HG03378 (cell line): ENCODE results near the gene SDK2.

Source experiments
- ATAC-seq: cut with Tn5 transposase; IDR thresholded peaks from one replicate; pipeline ENCODE4 v1.9.1; 2021; ENCODE audit warnings: mild to moderate bottlenecking, moderate library complexity; ENCODE audit not compliant: unreplicated experiment

SDK2 gene

DNA sequence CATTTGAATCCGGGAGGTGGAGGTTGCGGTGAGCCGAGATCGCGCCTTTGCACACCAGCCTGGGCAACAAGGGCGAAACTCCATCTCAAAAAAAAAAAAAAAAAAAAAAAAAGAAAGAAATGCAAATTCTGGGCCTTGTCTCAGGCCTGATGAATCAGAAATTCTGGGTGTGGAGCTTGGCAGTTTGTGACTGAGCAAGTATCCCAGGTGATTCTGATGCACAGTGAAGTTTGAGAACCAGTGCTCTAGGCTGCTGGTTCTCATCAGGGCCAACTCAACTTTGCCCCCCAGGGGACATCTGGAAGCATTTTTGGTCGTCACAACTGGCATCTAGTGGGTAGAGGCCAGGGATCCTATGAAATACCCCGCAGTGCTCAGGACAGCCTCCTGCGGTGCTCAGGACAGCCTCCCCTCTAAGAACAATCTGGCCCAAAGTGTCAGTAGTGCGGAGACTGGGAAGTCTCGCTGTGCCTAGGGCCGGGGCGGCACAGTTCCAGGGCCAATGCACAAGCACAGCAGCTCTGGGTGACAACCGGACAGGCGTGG, 55.9 kb downstream of the SDK2 start:
- ATAC-seq: no peak

DNA sequence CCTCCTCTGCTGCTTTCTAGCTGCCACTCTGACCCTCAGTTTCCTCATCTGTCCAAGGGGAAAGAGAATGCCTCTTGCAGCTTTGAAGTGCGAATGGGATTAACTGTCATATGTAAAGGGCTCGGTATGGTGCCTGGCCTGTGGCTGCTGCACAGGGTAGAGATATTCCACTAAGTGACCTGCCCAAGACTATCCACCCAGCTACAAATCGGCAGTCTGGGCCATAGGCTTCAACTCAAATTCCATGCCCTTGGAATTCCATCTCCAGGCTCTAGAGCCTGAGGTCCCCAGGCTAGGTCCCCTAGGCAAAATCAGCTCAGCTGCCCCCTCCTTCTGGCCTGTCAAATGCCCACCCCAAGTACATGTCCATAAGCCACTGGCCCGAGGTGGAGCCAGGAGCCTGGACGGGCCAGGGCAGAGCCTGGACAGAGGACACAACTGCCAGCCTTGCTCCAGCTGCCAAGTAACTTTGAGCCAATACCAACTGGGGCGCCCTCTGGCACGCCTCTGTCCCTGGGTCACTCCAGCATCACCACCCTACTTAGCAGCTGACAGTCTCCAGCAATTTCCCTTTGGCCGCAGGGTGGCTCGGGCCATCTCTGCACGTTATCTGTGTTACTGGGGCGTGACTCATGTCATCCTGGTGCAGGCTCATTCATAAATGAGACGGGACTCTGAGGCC, 57.2 kb downstream of the SDK2 start:
- no peak for ATAC-seq

DNA sequence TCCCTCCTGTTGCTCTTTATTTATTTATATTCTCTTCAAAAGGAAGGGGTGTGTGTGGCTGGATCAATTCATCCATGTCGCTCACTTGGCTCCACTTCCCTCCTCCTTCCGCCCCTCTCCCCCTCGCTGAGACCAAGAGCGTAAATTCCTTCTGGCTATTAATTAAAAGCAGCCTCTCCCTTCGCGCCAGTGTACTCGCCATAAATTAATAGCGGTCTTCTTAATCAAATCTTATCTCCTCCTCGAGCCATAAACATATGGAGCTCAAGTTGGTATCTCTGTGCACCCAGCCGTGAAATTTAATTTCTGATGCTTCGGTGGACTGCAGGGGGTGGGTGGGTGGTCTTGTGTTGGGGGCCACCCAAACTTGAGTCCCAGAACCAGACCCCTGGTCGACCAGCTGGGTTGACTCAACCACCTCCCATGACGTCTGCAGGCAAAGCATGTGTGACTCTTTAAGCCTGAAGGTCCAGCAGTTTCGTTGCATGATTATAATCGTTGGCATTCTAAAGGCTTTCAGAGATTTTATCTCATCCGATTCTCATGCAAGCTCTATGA, 57.9 kb downstream of the SDK2 start:
- ATAC-seq: no peak

- ATAC-seq: no peak
Measured at GRCh38 chr17:73585583-73585982, 58.7 kb downstream of the SDK2 start.

- no peak for ATAC-seq
Measured at GRCh38 chr17:73584987-73585386, 59.3 kb downstream of the SDK2 start.

GRCh38 chr17:73584049-73584448, 60.2 kb downstream of the SDK2 start:
- ATAC-seq: no peak

GRCh38 chr17:73582821-73583220, 61.4 kb downstream of the SDK2 start:
- ATAC-seq: no peak

GRCh38 chr17:73582359-73582758, 61.9 kb downstream of the SDK2 start:
- ATAC-seq: no peak

DNA sequence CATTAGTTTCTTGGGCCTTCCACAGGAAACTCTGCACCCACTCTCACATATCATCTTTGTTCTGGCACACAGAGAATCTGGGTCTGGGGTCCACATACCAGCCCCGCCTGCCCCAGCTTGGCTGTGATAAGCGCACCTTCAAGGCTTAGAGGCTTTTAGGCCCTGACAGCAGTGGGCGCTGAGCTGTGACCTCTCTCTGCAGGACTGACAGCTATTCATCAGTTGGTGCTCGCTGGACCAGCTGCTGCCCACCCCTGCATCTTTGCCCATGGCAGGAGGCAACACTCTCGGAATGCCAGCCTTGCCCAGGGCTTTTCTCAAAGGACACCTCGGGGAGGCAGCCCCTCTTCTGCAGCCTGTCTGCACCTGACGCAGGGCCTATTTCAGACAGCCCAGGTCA, 62.9 kb downstream of the SDK2 start:
- no peak for ATAC-seq

DNA sequence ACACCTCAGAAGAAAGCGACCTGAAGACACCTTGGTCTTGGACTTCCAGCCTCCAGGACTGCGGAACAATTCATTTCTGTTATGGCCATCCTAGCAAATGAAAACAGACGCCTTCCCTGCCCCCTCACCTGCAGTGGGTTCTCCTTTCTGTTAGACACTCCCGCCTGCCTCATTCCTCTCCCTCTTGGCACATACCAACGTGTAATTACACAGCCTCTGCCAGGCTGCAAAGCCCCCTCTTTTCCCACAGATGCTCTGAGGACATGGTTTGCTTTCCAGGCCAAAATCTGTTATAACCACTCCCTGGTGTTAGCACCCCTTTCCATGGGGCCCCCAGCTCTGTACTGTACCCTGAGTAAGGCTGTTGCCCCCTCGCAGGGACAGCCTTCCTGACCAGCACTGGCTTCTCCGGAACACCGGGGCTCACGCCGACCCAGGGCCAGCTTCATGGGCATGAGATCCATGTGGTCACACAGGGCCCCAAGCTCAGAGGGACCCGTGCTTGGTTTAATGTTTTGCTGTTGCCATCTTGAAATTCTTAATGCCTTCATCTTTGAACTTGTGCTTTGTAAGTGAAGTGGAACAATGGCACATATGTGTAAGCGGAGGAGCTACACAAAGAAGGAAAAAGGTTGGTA, 64.1 kb downstream of the SDK2 start:
- ATAC-seq: no peak

DNA sequence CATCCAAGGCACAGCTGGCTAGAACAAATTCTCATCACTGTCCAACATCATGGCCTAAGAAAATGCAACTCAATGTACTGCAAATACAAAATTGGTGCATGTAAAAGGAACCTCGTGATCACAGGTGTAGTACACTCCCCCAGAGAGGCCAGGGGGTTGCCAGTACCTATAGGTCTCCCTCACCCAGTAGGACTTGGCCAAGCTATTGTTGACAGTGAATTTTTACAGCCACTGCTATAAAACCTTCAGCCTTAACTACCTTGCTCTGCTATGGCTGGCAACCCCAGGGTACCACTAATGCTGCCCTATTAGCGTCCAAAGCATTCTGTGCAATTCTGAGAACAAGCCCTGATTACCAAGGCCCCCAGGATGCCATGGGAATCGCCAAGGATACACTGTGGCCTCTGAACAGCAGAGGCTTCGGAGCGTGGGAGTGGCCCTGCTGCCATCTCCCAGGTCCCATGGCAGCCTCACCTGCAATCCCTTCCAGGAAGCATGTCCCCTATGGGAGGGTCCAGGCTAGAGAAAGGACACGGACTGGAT, 67.6 kb downstream of the SDK2 start:
- no peak for ATAC-seq

DNA sequence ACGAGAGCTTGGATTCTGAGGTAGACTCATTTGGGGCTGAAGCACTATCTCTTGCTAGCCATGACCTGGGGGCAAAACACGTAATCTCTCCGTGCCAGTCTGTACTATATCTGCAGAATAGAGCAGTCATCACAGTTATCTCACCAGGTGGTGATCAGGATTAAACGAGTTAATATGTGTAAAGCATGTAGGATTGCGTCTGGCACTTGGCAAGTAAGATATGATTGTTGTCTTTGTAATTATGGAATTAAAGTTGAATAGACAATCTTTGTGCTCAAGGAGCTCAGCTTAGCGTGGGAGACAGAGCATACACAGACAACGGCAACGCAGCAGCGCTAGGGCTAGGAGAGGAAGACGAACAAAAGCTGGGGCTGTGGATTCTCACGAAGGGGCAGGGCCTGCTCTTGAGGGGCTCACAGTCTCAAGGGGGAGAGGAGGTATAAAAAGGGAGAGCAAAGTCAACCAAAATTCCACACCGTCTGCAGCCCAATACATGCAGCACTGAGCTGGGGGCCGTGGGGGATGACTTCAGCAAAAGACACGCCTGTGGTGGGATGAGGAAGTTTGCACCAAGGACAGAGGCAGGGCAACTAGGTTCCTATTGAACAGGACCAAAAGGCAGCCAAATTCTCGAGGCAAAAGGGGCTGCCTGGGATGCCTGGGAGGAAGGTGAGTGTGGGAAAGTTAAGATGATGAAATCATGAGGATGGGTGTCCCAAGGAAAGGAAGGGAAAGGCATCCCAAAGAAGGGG, 68.6 kb downstream of the SDK2 start:
- no peak for ATAC-seq

- no peak for ATAC-seq
Measured at GRCh38 chr17:73571511-73572130, 72.6 kb downstream of the SDK2 start.

DNA sequence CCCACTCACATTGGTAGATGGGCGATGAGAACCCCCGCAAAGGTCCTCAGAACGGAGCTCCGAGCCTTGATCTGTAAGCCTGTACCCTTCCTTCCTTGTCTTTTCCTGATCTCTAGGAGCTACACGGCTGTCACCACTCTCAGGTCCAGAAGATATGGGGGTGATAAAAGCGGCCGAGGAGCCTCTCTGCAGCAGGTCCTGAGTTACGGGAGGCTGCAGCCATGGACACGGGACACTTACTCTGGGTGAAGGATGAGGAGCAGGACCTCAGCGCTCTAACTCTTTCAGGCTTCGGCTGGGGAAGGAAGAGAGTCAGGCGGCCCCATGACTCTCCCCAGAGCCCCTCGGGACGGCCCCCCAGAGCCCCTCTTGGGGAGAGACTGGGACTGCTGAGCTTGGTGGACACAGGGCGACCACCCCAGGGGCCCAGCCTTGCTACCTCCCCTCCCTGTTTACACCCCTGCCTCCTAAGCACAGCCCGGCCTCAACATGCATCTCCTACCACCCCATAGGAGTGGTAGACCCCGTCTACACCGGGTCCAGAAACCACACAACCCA, 74.4 kb downstream of the SDK2 start:
- no peak for ATAC-seq

GRCh38 chr17:73568934-73569333, 75.3 kb downstream of the SDK2 start:
- no peak for ATAC-seq

DNA sequence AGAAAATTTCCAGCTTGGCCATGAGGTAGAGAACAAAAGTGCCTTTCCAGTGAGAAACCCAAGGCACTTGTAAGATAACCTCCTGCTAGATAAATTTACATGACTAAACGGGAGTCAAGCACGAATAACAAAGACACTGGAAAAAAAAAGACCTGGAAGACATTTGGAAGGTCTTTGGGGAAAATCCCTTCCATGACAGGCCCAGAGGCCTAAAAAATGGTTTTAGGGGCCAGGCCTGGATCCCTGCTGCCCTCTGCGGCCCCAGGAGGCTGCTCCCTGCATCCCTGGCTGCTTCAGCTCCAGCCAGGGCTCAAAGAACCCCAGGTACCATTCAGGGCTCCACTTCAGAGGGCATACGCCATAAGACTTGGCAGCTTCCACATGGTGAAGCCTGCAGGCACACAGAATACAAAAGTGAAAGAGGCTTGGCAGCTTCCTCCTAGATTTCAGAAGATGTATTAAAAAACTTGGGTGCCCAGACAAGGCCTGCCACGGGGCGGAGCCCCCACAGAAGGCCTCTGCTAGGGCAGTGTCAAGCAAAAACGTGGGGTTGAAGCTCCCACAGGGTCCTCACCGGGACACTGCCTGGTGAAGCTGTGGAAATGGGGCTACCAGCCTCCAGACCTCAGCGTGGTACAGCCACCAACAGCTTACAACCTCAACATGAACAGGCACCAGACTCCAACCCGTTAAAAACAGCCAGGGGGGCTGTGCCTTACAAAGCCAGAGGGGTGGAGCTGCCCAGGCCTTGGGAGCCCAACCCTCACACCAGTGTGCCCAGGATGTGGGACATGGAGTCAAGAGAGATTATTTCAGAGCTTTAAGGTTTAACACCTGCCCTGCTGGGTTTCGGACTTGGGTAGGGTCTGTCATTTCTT, 77.1 kb downstream of the SDK2 start:
- ATAC-seq: no peak

DNA sequence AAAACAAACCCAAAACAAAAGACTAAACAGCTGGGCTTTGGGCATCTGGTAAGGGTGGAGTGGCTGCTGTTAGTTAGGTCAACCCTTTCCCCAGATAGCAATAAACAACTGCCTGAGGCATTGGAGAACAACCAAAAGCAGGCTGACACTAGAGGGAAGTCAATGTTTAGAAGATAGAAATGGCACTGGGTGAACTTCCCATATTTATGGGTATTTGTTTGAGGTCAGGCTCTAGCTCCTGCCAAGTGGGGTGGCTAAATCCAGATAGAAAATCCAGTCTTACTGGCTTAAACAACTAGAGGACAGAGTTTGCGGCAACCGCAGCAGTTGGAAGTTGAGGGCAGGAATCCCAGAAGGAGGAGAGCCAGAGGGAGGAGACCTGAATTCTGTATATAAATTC, 79.4 kb downstream of the SDK2 start:
- no peak for ATAC-seq

DNA sequence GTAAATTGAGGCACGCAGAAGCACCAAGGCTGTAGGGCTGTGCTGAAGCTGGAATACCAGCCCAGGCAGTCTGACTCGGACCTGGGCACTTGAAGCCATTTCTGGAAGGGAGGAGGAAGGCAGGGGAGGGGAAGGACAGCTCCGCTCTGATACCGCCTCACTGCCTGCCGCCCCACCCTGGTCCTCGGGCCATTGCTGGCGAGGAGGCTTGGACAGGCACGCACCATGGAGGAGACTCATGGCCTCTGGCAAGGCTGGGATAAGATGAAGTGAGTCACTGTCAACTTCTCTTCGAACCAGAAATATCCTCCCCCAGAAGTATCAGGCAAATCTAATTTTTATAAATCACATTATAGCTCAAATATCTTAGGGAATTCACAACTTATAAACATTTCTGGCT, 81.3 kb downstream of the SDK2 start:
- no peak for ATAC-seq

GRCh38 chr17:73561111-73561510, 83.1 kb downstream of the SDK2 start:
- ATAC-seq: no peak

- ATAC-seq: no peak
Measured at GRCh38 chr17:73560661-73561060, 83.6 kb downstream of the SDK2 start.
